IPS-NIHi11 (cell line): ENCODE measurements around the gene MRPL19.
"Not testable (repeated sequence)": the region's sequence is repeated elsewhere in the genome, so short reads cannot be mapped to it uniquely, and the experiment has no call there.

ENCODE experiments used
- DNase-seq: peaks from one replicate; pipeline ENCODE4 v3.0.0; 2012; ENCODE audit warnings: mixed read lengths, low spot score

MRPL19 gene

DNA sequence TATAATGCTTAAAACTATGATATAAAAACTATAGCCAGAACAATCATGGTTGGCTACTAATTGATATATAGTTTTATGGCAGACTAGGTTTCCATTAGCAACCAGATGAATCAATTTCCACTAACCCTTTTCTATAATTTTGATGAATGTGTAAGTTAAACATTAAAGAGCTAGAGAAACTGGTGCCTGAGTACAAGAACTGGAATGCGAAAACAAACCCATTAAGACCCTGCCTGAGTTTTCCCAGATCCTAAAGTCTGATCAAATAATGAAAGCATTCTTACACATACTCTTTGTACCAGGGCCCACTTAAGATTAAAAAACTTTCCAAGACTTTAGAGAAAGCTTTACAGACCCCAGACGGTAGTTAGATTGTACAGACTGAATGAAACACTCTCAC, 21.3 kb downstream of the MRPL19 start:
- DNase-seq: no peak

- not testable (repeated sequence) for DNase-seq
Measured at GRCh38 chr2:75675423-75675822, 28.8 kb downstream of the MRPL19 start.

DNA sequence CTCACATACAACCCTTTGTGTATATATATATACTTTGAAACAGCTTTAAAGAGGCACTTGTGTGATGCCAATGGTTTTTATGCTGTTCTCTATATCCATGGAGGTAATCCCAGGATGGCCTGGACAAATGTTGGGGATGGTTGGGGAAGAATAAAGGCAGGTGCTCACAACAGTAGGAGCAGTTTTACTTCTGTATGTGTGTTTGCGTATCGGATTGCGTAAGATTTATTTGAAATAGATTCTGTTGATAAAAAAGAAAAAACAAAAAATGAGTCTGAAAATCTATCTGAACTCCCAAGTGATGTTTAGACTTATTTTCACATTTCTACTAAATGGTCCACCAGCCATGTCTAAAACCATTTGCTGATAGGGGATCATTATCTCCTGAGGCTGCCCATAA, 29.3 kb downstream of the MRPL19 start:
- DNase-seq: no peak

- no peak for DNase-seq
Measured at GRCh38 chr2:75676464-75676863, 29.9 kb downstream of the MRPL19 start.

DNA sequence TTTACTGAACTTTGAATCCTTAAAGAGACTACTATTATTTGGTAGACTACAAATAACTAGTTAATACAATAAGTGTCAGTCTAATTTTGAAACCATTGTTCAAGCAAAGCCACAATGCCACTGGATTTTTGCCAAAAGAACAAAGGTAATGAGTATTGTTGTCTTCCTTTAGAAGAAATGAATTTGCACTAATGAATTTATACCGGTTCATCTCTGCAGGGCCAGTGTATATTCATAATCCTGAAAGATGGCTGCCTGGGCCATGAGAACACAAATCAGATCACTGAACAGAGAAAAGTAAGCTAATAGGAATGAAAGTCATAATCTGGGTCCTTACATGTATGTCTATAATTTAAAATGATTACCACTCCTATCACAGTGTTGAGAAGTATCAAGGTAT, 33.0 kb downstream of the MRPL19 start:
- no peak for DNase-seq

GRCh38 chr2:75680402-75680801, 33.8 kb downstream of the MRPL19 start:
- no peak for DNase-seq

DNA sequence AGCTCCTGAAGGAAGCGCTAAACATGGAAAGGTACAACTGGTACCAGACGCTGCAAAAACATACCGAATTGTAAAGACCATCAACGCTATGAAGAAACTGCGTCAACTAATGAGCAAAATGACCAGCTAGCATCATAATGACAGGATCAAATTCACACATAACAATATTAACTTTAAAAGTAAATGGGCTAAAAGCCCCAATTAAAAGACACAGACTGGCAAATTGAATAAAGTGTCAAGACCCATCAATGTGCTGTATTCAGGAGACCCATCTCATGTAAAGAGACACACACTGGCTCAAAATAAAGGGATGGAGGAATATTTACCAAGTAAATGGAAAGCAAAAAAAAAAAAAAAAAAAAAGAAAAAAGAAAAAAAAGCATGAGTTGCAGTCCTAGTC, 36.8 kb downstream of the MRPL19 start:
- not testable (repeated sequence) for DNase-seq

- DNase-seq: no peak
Measured at GRCh38 chr2:75688196-75688595, 41.6 kb downstream of the MRPL19 start.

- no peak for DNase-seq
Measured at GRCh38 chr2:75698918-75699317, 52.3 kb downstream of the MRPL19 start.

- no peak for DNase-seq
Measured at GRCh38 chr2:75702593-75702992, 56.0 kb downstream of the MRPL19 start.

GRCh38 chr2:75703589-75704287, 57.2 kb downstream of the MRPL19 start:
- DNase-seq: no peak

GRCh38 chr2:75705921-75706320, 59.3 kb downstream of the MRPL19 start:
- DNase-seq: no peak

GRCh38 chr2:75707901-75708300, 61.3 kb downstream of the MRPL19 start:
- DNase-seq: no peak

DNA sequence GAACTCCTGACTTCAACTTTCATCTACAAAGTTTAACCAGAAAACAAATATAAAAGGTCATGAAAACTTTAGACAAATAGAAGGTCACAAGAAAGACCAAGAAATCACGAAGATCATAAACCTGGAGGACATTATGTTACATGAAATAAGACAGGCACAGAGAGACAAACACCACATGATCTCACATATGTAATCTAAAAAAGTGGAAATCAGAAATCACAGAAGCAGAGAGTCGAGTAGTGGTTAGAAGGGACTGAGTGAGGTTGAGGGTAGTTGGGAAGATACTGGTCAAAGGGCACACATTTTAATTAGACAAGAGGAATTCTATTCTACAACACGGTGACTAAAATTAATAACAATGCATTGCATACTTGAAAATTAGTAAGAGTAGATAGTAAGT, 62.7 kb downstream of the MRPL19 start:
- DNase-seq: no peak

- no peak for DNase-seq
Measured at GRCh38 chr2:75710220-75710576, 63.6 kb downstream of the MRPL19 start.

DNA sequence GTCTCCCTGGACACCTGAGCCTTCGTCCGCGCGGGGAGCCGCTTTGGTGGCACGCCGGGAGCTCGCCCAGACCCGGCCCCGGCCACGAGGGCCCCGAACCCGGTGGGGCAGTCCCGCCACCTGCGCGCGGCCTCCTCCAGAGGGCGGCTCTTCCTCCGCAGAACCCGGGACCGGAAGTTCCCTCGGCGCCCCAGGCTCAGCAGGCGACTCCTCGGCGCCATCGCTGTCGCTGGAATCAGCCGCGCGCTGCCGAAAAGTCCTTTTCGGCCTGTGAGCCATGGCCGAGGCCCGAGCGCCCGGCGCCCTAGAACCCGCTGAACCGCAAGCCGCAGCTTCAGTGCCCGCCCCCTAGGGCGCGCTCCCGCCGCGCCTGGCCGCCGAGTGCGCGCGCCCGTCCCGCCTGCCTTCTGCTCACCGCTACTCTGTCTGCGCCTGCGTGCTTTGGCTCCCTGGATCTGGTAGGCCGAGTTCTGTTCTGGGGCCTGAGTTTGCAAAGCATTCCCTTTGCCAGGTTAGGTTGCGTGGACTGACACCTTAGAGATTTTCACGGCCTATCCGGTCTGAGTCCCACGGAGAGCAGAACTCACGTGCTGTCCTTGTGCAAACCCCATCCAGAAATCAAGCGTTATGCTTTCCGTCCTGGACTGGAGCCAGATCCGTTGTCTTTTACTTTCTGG, 64.1 kb downstream of the MRPL19 start, which contains the start of gene GCFC2:
TSS of gene GCFC2 (minus strand) at position 339 of the 677 bp plus-strand sequence. CDS start at position 279, 60 bp downstream.
- peak; percentile 93 for DNase-seq

DNA sequence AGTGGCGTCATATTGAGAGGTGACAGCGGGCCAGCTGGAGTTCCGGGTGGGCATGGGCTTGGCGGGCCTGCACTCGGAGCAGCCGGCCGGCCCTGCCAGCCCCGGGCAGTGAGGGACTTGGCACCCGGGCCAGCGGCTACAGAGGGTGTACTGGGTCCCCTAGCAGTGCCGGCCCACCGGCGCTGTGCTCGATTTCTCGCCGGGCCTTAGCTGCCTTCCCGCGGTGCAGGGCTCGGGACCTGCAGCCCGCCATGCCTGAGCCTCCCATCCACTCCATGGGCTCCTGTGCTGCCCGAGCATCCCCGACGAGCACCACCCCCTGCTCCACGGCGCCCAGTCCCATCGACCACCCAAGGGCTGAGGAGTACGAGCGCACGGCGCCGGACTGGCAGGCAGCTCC, 65.0 kb downstream of the MRPL19 start:
- DNase-seq: not testable (repeated sequence)

DNA sequence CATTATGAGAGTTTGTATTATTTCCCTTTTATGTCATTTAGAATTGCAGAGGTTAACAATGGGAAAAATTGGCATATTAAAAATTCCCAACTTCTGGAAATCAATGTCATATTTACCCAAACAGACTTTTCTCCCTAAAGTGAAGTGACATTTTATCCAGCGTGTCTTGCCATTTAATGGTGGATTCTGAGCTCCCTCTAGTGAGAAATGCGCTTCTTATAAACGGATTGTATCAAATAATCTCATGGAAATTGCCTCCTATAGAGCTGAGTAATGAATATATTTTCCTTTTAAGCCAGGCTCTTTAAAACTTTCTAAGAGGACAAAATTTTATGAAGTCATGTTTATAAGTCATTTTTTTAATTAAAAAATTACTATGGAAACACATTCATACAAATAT, 69.8 kb downstream of the MRPL19 start:
- no peak for DNase-seq

- DNase-seq: no peak
Measured at GRCh38 chr2:75719616-75720015, 73.0 kb downstream of the MRPL19 start.

DNA sequence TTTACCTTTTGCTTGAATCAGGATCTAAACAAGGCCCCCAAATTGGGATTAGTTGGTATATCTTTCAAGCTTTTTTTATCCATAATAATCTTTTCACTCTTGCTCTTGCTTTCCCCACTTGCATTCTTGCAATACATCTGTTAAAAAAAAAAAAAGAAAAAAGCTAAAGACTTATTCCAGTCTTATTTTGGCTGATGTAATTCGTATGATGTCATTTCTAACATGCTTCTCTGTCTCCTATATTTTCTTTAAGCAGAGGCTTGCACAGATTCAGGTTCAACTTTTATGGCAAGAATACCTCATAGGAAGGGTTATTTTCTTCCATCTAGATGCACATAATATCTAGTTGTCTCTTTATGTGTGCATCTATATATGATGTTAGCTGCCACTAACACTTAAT, 73.9 kb downstream of the MRPL19 start:
- DNase-seq: no peak

GRCh38 chr2:75722687-75723086, 76.1 kb downstream of the MRPL19 start:
- DNase-seq: no peak

DNA sequence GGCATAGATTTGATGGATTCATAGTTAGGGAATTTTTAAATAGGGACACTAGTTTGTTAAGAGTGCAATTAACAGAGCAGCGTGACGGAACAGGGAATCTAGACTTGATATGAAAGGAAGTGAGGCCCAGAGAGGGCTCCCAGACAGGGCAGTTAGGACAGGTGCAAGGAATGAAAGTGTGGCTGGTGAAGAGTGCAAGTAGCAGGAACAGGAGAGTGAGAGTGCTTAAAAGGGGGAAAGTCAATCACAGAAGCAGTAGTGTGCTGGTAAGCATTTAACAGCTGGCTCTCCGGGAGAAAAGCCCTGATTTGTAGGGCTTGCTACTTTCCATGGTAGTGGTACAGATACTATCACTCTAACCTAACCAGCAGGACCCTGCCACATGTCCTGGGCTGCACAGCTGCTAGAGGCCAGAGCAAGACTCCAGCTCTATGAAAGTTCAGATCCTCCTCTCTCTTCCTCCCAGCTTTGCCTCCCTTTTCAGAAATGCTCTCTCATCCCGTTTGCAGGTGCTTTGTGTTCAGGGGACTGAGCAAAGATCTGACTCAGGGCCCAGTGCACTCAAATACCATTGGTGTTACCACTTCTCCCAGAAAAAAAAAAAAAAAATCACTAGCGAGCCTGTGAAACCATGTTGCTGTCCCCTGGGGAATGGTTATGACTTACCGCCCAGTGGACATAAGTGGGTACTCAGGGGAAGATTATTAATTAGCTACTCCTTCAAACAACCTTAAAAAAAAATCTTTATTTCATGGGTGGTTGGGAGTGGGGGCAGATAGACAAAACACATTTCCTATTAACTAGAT, 82.2 kb downstream of the MRPL19 start:
- no peak for DNase-seq

- no peak for DNase-seq
Measured at GRCh38 chr2:75729861-75730260, 83.3 kb downstream of the MRPL19 start.
